HL-60/S4 (cell line): ENCODE measurements around the gene ADAM12.

Experiments
- in situ Hi-C: fragments of 300-500 bp; cut with MboI; formaldehyde crosslinking; loops from 2 replicates; pipeline ENCODE4 v1.14.3; 2022; ENCODE audit warnings: low sequenced_read_pairs

Gene ADAM12

DNA sequence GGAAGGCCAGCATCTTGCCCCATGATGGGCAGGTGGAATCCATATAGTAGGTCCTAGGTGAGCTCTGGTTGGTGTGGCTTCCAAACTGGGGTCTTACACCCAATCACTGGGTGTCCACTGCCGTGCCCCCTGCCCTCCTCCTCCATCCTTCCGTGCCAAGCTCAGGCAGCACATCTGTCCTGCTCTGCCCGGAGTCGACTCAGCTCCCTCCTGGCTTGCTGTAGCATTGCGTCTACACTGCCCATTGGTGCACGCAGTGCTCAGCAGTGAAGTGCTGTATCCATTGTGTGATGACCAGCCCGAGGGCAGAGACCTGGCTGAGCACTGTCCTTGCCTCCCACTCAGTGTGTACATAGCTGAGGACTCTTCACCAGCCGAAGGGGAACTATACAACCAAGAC lies 148.4 kb downstream of the ADAM12 start:
- in situ Hi-C loops: no loop called here

DNA sequence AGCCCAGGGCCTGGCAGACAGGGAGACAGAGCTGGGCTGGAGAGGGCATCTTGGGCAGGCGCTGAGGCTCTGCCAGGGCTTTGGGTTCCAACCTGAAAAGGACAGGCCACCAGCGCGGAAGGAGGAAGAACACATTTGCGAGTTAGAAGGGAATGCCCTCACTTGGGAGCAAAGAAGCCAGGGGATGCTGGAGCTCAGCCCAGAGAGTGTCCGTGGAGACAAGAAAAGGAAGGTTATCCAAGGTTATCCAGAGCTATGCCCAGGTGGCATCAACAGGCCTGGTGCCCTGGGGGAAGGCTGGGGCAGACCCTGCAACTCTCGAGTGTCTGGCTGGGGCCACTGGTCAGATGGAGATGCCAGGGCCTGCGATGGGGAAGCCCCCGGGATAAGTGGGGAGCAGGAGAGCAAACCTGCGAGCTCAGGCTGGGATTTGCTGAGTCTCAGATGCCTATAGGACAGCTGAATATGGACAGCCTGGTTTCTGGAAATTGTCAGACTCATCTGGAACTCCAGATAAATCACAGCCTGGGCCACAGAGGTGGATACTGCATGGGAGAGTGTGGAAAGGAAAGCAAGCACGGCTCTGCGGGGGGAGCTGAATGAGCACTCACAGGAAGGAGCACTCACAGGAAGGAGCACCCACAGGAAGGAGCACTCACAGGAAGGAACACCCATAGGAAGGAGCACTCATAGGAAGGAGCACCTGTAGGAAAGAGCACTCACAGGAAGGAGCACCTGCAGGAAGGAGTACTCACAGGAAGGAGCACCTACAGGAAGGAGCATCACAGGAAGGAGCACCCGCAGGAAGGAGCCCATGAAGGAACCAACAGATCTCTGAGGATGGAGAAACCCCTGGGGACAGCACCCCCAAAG lies 152.1 kb downstream of the ADAM12 start:
- in situ Hi-C loops: no loop called here

DNA sequence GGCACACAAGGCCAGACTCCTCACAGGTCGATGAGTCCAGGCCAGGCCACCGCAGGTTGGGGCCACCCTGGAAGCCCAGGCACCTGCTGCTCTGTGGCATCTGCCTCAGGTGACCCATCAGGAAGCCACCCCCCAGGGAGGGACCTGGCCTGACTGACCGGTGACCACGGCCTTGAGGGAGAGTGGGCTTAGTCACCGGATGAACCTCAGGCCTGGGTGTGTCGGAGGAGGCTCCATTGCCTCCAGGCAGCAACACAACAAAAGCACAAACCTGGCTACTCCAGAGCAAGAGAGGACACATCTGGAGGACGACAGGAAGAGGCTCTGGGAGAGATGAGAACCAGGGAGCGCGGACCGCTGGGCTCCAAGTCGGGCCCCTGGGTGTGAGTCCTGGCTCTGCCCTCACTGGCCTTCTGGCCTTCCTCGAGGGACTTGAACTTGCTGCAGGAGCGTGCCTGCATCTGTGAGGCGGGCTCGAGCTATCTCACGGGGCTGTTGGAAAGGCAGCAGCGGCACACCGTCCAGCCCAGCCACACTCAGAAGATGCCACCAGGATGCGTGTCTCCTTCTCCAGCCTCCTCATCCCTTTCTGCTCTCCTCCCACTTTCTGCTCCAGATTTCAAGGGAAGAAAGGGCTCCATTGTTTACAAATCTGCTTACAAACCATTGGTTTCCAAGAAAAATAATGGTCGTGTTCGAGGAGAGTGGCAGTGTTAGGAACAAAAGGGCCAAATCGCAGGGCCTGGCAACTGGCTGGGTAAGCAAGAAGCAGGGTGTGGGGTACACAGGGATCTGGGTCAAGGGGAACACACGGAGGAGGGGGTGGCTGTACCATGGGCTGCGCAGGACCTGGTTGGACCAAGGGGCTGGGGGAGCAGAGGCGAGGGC lies 152.9 kb downstream of the ADAM12 start:
- in situ Hi-C loops: no loop called here

DNA sequence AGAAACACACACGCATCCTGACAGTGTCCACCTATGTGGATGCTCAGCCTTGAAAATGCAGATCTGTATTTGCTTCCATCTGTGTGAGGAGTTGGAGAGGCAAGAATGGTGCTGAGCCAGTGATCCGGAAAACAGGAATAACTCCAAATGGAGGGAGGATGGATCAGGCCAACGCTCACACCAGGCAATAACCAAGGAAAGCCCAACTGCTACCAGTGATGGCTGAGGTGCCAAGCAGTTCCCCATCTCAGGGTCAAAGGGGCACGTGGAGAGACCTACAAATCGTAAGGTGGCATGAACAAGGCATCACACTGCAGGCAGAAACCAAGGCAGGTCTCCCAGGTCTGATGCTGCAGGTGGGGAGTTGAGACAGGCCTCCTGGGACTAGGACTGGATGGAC lies 153.6 kb downstream of the ADAM12 start:
- in situ Hi-C loops: no loop called here

DNA sequence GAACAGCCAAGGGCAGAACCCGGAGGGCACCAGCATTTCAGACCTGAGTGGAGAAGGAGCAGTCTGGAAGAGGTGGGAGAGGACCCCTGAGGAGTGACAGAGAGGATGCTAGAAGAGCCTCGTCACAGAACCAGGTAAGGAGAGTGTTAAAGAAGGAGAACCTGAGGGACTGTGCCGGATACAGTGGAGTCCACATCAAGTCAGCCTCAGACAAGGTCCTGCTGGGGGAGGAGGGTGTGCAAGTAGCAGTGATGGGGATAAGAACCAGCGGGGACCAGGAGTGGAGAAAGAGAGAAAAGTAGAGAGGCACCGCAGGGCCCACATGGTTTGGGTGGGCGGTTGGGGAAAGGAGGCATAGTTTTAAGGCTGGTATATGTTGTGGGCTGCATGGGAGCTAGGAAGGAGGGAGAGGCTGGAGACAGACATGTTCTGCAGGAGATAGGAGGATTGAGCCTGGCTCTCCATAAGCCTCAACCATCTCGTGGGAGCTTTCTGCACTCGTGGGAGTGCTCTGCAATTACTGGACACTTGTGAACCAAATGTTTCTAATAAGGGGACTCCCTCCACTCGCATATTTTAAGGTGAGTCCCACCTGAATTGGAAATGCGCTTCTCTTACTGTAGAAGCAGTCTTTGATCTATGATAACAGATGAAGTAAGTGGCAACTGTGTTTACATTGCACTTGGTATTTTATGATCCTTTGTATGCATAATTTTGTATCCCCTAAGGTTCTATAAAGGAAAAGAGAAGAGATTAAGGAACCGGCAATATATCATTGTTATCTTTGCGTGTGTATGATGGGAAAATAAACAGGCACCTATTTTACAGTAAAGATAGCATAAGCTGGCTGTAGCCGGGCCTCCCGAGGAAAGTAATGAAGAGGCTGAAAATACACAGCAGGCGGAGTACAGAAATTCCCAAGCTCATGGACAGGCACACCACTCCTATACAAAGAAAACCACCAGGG lies 154.8 kb downstream of the ADAM12 start:
- in situ Hi-C loops: no loop called here

DNA sequence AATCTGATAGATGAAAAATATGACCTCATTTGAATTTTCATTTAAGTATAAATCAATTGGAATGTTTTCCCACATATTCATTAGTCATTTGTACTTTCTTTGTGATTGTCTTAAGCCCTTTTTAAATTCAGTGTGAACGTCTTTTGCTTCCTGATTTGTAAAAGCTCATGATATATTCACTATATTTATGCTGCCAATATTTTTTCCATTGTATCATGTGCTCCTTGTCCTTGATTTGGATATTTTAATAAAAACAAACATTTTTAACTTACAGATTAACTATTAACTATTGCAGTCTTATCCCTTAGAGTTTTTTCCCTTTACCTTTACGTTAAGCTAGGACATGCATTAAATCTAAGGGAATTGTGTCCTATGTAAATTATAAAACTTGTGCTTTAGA lies 157.7 kb downstream of the ADAM12 start:
- in situ Hi-C loops: no loop called here

DNA sequence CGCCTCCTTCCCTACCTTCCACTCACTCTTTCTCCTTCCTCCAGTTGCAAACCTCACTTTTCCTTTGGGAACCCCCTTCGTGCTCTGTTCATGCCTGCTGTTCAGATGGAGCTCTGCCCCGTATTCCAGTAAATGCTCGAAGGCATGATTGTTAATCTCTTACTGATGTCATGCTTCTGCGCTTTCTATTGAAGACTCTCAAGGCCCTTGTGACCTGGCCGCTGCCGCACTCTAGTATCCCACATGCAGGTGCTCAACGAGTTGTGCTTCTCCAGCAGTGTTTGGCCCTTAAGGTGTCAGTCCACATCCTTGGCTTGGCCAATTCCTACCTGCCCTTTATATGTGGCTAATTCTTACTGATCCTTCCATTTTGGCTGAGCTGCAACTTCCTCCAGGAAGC lies 158.6 kb downstream of the ADAM12 start:
- in situ Hi-C loops: no loop called here

DNA sequence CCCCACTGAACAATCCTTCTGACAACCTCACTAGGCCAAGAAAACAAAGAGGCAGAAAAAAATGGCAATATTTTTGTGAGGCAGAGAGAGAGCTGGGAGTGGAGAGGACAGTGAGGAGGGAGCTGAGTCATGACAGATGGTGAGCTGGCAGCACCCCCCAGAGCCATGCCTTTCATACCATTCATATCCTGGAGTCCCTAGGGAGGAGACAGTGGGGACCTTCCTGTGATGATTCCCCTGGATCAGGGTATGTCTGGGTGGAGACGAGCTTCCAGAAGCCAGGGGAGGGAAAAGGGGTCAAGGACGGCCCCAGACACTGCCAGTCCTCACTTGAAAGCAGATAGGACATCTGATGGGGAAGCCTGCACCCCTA lies 160.5 kb downstream of the ADAM12 start:
- in situ Hi-C loops: no loop called here

DNA sequence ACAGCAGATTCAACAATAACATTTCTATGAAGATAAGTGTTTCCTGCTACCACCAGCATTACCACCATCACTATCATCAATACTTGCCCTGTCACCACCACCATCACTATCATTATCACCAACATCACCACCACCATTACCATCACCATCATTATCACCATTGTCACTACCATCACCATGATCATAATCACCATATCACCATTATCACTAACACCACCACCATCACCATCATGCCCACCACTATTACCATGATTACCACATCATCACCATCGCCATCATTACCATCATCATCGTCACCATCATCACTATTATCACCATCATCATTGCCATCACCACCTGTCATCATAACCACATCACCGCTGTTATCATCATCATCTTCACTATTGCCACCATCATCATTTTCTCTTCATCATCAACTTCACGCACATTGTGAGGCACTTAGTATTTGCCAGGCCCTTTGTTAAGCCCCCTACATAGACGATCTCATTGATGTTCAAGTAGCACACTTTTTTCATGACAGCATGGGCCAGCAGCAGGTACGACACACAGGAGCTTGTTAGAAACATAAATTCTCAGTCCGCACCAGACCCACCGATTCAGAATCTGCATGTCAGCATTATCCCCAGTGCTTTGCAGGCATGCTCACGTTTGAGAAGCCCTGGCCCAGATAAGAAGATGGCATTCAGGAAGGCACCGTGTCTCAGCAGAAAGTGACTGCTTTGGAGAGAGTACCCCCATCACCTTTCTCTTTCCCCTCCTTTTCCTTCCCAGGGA lies 161.1 kb downstream of the ADAM12 start:
- in situ Hi-C loops: no loop called here

DNA sequence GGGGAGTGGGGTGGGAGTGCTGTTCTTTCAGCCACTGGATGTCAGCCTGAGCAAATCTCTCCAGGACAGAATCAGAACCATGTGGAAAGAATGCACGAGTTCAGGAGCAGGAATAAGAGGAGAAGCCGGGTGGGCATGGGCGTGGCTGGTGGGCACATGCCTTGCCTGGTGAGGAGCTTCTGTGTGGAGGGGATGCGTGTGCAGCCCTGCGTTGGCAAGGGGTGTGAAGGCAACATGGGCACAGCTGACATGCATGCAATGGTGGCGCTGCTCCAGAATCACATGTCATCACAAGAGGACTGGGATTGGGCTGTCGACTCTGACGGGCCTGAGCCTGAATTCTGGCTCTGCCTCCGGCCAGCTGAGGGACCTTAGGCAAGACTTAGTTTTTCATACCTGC lies 162.1 kb downstream of the ADAM12 start:
- in situ Hi-C loops: no loop called here

DNA sequence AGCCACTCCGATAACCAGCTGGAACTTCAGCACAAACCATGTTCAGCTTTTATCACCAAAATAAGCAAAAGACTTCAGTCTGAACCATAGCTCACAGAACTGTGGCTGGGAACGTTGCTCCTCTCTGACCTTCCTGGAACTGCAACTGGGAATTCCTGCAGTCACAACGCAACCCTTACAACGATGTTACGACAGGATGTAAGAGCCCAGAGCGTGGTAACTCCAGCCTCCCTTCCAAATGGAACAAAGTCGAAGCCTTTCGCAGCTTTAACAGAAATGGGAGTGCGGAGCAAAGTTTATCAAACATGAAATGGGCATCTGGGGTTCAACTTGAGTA lies 162.6 kb downstream of the ADAM12 start:
- in situ Hi-C loops: no loop called here

DNA sequence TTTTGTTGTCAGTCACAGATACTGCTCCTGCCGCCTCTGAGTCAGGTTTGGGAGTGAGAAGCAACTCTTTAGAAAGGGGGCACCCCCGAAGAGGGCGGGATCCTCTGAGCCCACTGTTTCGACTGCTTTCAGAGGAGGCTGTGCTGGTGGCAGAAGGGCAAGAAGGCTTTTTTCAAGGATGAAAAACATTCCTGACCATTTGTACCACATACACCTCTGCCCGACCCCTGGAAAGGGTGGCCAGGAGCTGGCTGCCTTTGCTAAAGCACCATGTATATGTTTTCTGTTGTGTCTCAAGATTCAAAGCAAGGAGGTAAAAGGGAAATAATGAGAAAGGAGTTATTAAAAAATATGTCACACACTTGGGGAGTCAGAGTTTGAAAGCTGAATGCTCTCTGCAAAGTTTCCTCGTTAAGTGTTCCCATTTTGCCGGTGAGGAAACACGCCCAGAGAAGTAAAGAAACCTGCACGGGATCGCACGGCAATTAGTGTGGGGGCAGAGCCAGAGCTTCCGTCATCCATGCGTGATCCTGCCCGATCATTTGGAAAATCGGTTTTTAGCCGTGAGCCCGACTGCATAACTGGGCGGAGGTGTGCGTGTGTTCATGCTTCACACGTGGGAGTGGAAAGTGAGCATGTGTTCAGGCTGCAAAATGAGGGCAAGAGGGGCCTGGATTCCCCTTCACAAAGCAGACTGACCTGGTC lies 163.2 kb downstream of the ADAM12 start:
- in situ Hi-C loops: no loop called here

DNA sequence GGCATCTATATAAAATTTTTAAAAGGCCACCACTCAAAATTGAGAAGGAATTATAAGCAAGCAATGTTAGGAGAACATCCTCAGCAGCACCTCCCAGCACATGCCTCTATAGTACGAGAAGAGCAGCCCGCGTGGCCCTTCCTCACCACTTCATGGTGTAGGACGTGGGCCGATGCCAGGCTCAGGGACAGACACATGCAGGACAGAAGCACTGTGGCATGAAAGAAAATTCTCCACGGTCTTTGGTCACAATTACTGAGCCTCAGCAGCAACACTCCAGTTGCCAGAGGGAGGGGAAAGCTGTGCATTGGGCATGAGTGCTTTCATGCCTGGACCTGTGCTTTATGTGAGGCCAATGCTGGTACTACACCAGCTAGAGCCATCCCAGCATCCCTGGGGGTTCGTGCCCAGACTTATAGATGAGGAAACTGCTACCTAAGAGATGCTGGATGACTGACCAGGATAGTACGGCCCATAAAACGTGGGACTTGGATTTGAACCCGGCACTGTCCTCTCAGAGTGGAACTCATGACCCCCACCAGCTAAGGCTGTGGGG lies 164.7 kb downstream of the ADAM12 start:
- in situ Hi-C loops: no loop called here

DNA sequence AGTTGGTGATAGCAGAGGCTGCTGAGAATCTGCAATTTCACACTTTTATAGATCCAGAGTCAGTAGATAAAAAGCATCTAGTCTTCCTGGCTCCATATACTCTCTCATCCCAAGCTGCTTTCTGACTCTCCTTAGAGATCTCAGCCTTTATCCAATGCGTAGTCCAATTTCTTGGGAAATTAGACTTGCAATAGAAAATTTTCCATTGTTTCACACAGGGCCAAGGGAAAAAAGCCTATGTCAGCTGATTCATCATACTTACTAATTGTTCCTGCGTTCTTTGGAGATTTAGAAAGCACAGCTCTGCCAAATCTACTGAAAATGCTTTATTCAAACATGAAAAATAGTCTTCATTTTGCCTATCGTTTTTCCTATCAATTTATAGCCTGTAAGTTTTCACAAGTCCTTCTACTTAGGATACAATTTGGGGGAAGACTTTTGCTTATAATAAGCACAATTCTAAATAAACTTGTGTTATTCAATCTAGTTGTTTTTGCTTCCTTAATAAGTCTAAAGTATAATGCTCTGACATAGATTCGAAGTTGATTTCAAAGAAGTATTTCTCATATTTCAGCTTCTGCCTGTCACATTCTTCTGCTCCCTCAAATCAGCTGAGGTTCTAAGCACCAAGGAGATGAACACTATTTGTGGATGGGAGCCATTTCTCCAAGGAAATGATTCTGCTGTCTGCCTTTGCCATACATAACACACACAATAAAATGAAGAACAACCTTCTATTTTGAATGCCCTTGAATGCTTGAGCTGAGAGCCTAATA lies 165.4 kb downstream of the ADAM12 start:
- in situ Hi-C loops: no loop called here

DNA sequence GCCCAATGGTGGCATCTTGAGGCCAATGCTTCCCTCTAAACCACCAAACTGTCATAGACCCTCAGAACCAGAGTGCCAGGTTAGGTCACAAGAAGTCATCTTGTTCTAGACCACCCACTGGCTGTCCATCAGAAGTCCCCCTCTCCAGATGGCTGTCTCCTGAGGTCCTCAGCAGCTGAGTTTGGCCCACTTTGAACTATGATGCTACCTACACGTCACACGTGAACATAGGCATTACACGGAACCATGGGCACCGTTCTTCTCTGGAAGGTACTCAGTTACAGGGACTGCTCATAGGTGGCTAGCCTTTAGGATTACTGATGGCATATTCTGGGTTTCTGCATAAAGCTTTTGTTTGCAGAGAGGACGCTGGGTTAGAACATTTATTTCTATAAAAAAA lies 166.4 kb downstream of the ADAM12 start:
- in situ Hi-C loops: no loop called here

DNA sequence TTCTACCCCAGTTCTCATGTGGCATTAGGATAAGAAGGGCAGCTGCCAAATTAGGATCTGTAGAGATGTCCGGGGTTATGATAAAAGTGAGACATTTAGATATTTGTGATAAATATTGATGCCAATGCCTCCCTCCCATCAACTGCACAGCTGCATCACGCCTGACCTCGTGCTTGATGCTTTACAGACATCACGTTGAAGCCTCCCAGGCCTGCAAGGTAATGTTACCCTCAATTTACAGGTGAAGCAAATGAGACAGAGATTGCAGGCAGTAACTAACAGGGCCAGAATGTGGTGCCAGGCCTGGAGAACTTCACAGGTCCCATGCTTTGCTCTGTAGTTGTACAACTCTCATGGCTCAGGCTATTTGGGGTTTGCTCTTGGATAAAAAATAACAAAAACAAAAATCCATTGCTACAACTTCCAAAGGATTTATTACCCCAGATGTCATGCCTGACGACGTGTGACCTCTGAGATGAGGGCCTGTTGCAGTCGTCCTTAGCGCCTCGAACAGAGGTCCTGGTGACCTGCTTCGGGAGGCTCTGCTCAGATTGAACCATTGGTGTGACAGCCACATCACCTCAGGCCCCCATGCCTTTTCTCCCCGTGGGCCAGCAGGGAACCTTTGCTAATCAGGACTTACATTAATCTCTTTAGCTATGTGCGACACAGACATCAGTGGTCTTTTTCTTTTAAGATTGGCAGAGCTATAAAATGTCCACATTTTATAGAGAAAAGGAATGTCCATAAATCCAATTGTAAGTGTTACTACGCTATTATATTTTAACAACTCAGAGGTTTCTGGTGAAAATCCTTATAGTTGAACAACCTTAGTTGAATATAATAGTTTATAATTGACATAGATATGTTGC lies 169.3 kb downstream of the ADAM12 start:
- in situ Hi-C loops: no loop called here

DNA sequence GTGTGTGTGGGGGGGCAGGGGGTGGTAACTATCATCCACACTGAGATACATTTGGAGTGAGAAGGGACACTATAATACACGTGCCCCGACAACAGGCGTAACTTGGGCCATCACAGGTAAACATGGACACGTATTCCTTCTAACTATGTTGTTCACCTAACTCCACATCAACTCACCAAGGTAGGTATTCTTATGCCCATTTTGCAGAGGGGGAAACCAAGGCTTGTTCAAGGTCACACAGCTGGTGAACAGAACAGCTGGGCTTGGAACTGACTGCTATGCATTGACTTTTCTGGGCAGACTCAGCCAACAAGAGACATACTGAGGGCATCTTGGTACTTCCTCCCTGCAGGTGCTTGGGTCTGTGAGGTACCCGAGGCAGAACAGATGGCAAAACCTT lies 170.1 kb downstream of the ADAM12 start:
- in situ Hi-C loops: no loop called here

DNA sequence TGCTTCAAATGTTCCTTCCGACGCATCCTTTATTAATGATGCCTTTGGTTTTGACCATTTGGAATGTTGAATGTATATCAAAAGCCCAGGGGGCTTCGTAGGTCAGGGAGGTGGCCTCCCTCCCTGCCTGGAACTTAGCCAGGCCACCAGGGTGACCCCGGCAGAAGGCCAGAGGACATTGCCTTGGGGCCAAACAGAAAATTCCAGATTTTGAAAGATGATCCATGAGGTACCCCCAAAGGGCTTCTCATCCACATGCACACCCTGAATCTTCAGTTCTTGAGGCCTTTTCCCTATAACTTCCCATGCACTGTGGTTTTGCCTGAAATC lies 171.7 kb downstream of the ADAM12 start:
- in situ Hi-C loops: no loop called here
